ENCODE results near the gene AHCTF1. TPM values are rescaled to one million over a fixed set of nuclear protein-coding genes. Genes with fewer than 3 reads are reported as not detected.
A peak's percentile ranks its signal among the peaks of the same experiment; 100 is the strongest.

AHCTF1 gene
- total RNA-seq, 1 donor from 2014 or later = 41.0 TPM

GRCh38 chr1:246805135-246805716, 126.5 kb downstream of the AHCTF1 start:
- Histone ChIP-seq H3K4me1 (no peaks in the 10 kb centered on the region), H3K36me3 (no peaks in the 10 kb centered on the region), H3K9me3 (no peaks in the 10 kb centered on the region), H3K4me3 (no peak overlapping the region), H3K27me3 (no peaks in the 10 kb centered on the region), H3K27ac (no peak overlapping the region)
- TF ChIP-seq POLR2A (IDR thresholded peaks at IDR 0.05) (no peak), POLR2AphosphoS5 (IDR thresholded peaks at IDR 0.05; ENCODE audit: insufficient read depth in 1 of 2, low read depth in 1 of 2) (no peak)
- TF ChIP-seq, protein P1, sequence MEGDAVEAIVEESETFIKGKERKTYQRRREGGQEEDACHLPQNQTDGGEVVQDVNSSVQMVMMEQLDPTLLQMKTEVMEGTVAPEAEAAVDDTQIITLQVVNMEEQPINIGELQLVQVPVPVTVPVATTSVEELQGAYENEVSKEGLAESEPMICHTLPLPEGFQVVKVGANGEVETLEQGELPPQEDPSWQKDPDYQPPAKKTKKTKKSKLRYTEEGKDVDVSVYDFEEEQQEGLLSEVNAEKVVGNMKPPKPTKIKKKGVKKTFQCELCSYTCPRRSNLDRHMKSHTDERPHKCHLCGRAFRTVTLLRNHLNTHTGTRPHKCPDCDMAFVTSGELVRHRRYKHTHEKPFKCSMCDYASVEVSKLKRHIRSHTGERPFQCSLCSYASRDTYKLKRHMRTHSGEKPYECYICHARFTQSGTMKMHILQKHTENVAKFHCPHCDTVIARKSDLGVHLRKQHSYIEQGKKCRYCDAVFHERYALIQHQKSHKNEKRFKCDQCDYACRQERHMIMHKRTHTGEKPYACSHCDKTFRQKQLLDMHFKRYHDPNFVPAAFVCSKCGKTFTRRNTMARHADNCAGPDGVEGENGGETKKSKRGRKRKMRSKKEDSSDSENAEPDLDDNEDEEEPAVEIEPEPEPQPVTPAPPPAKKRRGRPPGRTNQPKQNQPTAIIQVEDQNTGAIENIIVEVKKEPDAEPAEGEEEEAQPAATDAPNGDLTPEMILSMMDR (IDR thresholded peaks at IDR 0.05) = no peak
- no peak for DNase-seq (ENCODE audit: extremely low spot score in 2 of 2)
- intact Hi-C loops (cut with DNase I) = no loop called here

DNA sequence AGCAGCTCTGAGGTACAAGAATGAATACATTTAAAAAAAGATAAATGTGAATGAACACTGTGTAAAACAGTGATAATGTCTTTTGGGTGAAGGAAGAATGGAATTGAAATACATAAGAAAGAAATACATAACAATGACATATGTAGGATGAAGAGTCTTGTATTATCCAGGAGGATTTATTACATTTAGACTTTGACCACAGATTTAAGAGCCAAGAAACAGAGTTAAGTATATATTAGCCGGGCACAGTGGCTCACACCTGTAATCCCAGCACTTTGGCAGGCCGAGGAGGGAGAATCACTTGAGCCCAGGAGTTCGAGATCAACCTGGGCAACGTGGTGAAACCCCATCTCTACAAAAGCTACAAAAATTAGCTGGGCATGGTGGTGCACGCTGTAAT, 127.9 kb downstream of the AHCTF1 start:
- no peak for DNase-seq (ENCODE audit: extremely low spot score in 2 of 2)
- no peak overlapping the region for H3K27ac ChIP-seq
- TF ChIP-seq POLR2A (IDR thresholded peaks at IDR 0.05) (no peak), POLR2AphosphoS5 (IDR thresholded peaks at IDR 0.05; ENCODE audit: insufficient read depth in 1 of 2, low read depth in 1 of 2) (no peak)
- TF ChIP-seq, protein P1 (IDR thresholded peaks at IDR 0.05) = no peak
- H3K9me3 ChIP-seq = no peaks in the 10 kb centered on the region
- no peaks in the 10 kb centered on the region for H3K4me1 ChIP-seq
- intact Hi-C loops (cut with DNase I) = no loop called here
- no peaks in the 10 kb centered on the region for H3K27me3 ChIP-seq
- H3K4me3 ChIP-seq = no peak overlapping the region
- H3K36me3 ChIP-seq = no peaks in the 10 kb centered on the region

DNA sequence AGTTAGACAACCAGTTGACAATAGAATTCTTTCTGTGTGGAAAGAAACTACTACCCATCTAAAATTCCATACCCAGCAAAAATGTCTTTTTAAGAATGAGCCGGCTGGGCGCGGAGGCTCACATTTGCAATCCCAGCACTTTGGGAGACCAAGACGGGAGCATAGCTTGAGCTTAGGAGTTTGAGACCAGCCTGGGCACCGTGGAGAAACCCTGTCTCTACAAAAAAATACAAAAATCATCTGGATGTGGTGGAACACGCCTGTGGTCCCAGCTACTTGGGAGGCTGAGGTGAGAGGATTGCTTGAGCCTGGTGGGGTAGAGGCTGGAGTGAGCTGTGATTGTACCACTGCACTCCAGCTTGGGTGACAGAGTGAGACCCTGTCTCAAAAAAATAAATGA, 128.4 kb downstream of the AHCTF1 start:
- Histone ChIP-seq H3K27ac (no peak overlapping the region), H3K36me3 (no peaks in the 10 kb centered on the region), H3K27me3 (no peaks in the 10 kb centered on the region), H3K4me1 (no peaks in the 10 kb centered on the region), H3K9me3 (no peaks in the 10 kb centered on the region), H3K4me3 (no peak overlapping the region)
- TF ChIP-seq POLR2AphosphoS5 (IDR thresholded peaks at IDR 0.05; ENCODE audit: insufficient read depth in 1 of 2, low read depth in 1 of 2) (no peak), POLR2A (IDR thresholded peaks at IDR 0.05) (no peak)
- TF ChIP-seq, protein P1 (IDR thresholded peaks at IDR 0.05) = no peak
- peak in 1 of 2 donors; percentile 6 for DNase-seq (ENCODE audit: extremely low spot score in 2 of 2)
- intact Hi-C loops (cut with DNase I) = no loop called here

- DNase-seq (ENCODE audit: extremely low spot score in 2 of 2) = no peak
- Histone ChIP-seq H3K9me3 (no peaks in the 10 kb centered on the region), H3K36me3 (no peaks in the 10 kb centered on the region), H3K4me3 (no peak overlapping the region), H3K27ac (no peak overlapping the region), H3K27me3 (no peaks in the 10 kb centered on the region), H3K4me1 (no peaks in the 10 kb centered on the region)
- intact Hi-C loops (cut with DNase I) = no loop called here
- TF ChIP-seq, protein P1 (IDR thresholded peaks at IDR 0.05) = no peak
- TF ChIP-seq POLR2AphosphoS5 (IDR thresholded peaks at IDR 0.05; ENCODE audit: insufficient read depth in 1 of 2, low read depth in 1 of 2) = no peak
- no peak for TF ChIP-seq POLR2A (IDR thresholded peaks at IDR 0.05)
Measured at GRCh38 chr1:246801241-246802020, 130.3 kb downstream of the AHCTF1 start.

DNA sequence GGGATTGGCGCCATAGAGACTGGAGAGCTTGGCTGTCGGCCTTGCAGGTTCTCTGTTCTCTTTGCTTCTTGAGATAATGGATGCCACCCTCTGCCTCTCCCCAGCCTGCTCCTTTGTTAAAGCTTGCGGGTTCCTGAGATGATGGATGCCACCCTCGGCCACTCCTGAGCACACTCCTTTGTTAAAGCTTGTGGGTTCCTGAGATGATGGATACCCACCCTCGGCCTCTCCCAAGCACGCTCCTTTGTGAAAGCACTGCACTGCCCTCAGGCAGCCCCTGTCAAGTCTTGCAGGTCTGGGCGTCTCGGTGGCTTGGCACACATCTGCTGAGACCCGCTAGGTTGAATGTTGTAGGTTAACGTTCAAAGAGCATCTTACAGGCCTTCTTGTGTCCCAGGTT, 131.0 kb downstream of the AHCTF1 start:
- H3K4me3 ChIP-seq = no peak overlapping the region
- intact Hi-C loops (cut with DNase I) = no loop called here
- H3K4me1 ChIP-seq = no peaks in the 10 kb centered on the region
- H3K27ac ChIP-seq = no peak overlapping the region
- no peaks in the 10 kb centered on the region for H3K27me3 ChIP-seq
- H3K9me3 ChIP-seq = no peaks in the 10 kb centered on the region
- DNase-seq (ENCODE audit: extremely low spot score in 2 of 2) = no peak
- H3K36me3 ChIP-seq = no peaks in the 10 kb centered on the region
- TF ChIP-seq, protein P1 (IDR thresholded peaks at IDR 0.05) = no peak
- TF ChIP-seq POLR2A (IDR thresholded peaks at IDR 0.05) (no peak), POLR2AphosphoS5 (IDR thresholded peaks at IDR 0.05; ENCODE audit: insufficient read depth in 1 of 2, low read depth in 1 of 2) (no peak)

Measured in vagina (tissue), 2 donors.